Heart right ventricle (tissue), 16 donors: ENCODE measurements around the gene ADARB1. TPM values are rescaled to one million over a fixed set of nuclear protein-coding genes. Genes with fewer than 3 reads are reported as not detected.
"Not testable (repeated sequence)": the region's sequence is repeated elsewhere in the genome, so short reads cannot be mapped to it uniquely, and the experiment has no call there.

ENCODE experiments used
- ATAC-seq, 8 donors: fragments of 200-7000 bp; cut with Tn5 transposase; one replicate each; pipeline ENCODE4 v1.9.1; 2020; ENCODE audit warnings: mild to moderate bottlenecking in 8 of 8, moderate library complexity in 8 of 8, moderate number of reproducible peaks in 1 of 8
- DNase-seq, 2 donors: peaks; one replicate each; pipeline ENCODE4 v3.0.0-alpha.2; 2020
- H3K27ac ChIP-seq, 10 donors: fragments of 200-600 bp; sonication (generic) in 2 of 10; one replicate each; pipeline versions ENCODE4 v1.5.0 to v1.8.0; 2020 to 2022; ENCODE audit warnings: mild to moderate bottlenecking in 3 of 10
- H3K27me3 ChIP-seq, 7 donors: fragments of 200-600 bp; one replicate each; pipeline ENCODE4 v1.8.0; 2021 to 2022; ENCODE audit warnings: mild to moderate bottlenecking in 2 of 7
- H3K36me3 ChIP-seq, 9 donors: fragments of 200-600 bp; sonication (generic) in 1 of 9; one replicate each; pipeline versions ENCODE4 v1.5.0 to v1.8.0; 2020 to 2022; ENCODE audit warnings: mild to moderate bottlenecking in 2 of 9
- H3K4me1 ChIP-seq, 9 donors: fragments of 200-600 bp; sonication (generic) in 1 of 9; one replicate each; pipeline versions ENCODE4 v1.5.0 to v1.8.0; 2020 to 2022; ENCODE audit warnings: mild to moderate bottlenecking in 4 of 9
- H3K4me3 ChIP-seq, 10 donors: fragments of 200-600 bp; sonication (generic) in 2 of 10; one replicate each; pipeline versions ENCODE4 v1.5.0 to v1.8.0; 2020 to 2022; ENCODE audit warnings: mild to moderate bottlenecking in 7 of 10, moderate library complexity in 2 of 10
- H3K9me3 ChIP-seq, 11 donors: fragments of 200-600 bp in 10 of 11; sonication (generic) in 2 of 11; one replicate each; pipeline versions ENCODE4 v1.5.0 to v1.8.0; 2013 to 2022; ENCODE audit warnings: mild to moderate bottlenecking in 2 of 11, control low read depth in 1 of 11, moderate library complexity in 1 of 11
- WGBS, 2 donors: extraction: QIAGEN DNeasy Blood & Tissue Kit; methylation state at CpG; one replicate each; pipeline ENCODE4 v1.1.7; 2013; ENCODE audit warnings: inconsistent platforms in 1 of 2; 5-methylcytosine and 5-hydroxymethylcytosine counted together
- intact Hi-C, 10 donors: fragments of 100-400 bp; cut with DNase I; formaldehyde crosslinking; loops; one replicate each; pipeline versions ENCODE4 v1.11.1 to v1.14.2; 2022
- polyA plus RNA-seq, 2 donors: library from polyadenylated mRNA; stranded (reverse); fragments of 200-250 nt; gene quantifications; one replicate each; pipeline ENCODE4 v1.2.3, GENCODE V29; 2013
- total RNA-seq, 10 donors: library from RNA; stranded (reverse); fragmentation: NEBNext Ultra II Directional in 3 of 10; extraction: Animal tissue kit (Norgen Biotek cat#: 25700) in 3 of 10; gene quantifications; one replicate each; pipeline versions ENCODE4 v1.2.1 to v1.2.4, GENCODE V29; 2021 to 2023
- TF ChIP-seq, protein P1 (sequence below), 9 donors: fragments of 200-600 bp; sonication (generic) in 2 of 9; IDR thresholded peaks; one replicate each; pipeline versions ENCODE4 v1.5.0 to v1.8.0; 2021 to 2022; ENCODE audit warnings: antibody characterized with exemption in 9 of 9, mild to moderate bottlenecking in 5 of 9, moderate library complexity in 1 of 9
- donor health status: Arrhythmogenic right ventricular cardiomyopathy.
- donor health status: ischemic (EF 13 %, LVEDD 7.1; RV severe dilation, severe dysfunction).
- donor health status: healthy with polysubstance abuse.
- donor health status: DM: no; HTN: yes; CAD: no.
- donor health status: DM: no; HTN: no; CAD: no.
- donor health status: ischemic (EF 25% LVEDD 6.9; RV normal size, moderate dysfunction).
- donor health status: ischemic (EF 25% LVEDD 5.7; RV mildly dilated, moderate dysfunction).
- donor health status: healthy.
- donor health status: DM: yes; HTN: yes; CAD: no.
- donor health status: Ischemic cardiomyopathy.
- donor health status: ischemic (EF 35%, LVEDD 5.7; RV mildly dilated, moderate dysfunction).
- donor health status: nonischemic (EF 11% LVEDD 7.7; RV severe dilation, severe dysfunction).
- donor health status: DM: yes; HTN: yes; CAD: no.
- donor health status: PGD.
- donor health status: ischemic (EF 29% LVEDD 5.4; RV normal size, mild dysfunction).
- donor health status: nonischemic (EF 23%, LVEDD 6.1; RV moderate dilation, normal function).

ADARB1 gene
- total and polyA plus RNA-seq, 12 donors: 7.4 to 21.2 (median 13.5) TPM

DNA sequence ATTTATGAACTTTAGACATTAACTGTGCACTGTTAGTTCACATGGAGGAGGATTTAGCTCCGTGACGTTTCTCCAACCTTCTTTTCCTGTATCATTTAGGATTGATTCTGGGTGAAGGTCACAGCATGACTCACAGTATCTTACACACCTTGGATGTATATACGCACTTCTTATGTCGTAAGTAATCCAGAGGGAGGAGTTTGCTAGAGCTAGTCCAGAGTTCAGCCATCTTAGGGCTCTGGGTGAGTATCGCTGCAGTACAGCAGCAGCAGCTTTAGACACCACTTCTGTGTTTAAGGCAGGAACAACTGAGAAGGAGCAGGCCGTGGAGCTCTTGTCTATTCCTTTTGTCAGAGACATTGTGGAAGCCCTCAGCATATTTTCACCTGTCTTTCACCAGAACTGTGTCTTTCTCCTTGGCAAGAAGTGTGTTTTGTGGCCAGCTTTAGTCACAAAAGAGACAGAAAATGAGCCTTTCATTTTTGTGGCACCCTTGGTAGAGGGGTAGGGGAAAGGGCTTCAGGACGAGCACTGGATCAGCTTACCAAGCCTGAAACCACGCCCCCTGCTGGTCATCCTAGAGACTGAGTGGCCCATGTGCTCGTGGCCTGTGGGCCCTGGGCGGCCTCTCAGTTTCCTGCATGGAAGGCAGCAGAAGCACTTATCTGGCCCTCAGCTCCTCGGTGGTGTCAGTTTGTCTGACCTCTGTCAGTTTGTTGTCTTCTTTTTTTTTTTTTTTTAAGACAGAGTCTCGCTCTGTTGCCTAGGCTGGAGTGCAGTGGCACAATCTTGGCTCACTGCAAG lies 64.0 kb downstream of the ADARB1 start:
- H3K27ac ChIP-seq: no peak overlapping the region
- TF ChIP-seq, protein P1, sequence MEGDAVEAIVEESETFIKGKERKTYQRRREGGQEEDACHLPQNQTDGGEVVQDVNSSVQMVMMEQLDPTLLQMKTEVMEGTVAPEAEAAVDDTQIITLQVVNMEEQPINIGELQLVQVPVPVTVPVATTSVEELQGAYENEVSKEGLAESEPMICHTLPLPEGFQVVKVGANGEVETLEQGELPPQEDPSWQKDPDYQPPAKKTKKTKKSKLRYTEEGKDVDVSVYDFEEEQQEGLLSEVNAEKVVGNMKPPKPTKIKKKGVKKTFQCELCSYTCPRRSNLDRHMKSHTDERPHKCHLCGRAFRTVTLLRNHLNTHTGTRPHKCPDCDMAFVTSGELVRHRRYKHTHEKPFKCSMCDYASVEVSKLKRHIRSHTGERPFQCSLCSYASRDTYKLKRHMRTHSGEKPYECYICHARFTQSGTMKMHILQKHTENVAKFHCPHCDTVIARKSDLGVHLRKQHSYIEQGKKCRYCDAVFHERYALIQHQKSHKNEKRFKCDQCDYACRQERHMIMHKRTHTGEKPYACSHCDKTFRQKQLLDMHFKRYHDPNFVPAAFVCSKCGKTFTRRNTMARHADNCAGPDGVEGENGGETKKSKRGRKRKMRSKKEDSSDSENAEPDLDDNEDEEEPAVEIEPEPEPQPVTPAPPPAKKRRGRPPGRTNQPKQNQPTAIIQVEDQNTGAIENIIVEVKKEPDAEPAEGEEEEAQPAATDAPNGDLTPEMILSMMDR (IDR thresholded peaks at IDR 0.05): peak; percentile 58 to 82 (median 76)
- intact Hi-C loops: loop anchor here in 6 of 10 donors (2.0 to 10.0 kb wide), 7 partner anchors 66 to 334 kb away; partner anchors contain the start of genes PTTG1IP (in 2 of the 6), ADARB1 (in 1 of the 6), SUMO3 (in 1 of the 6) and UBE2G2 (in 1 of the 6)

DNA sequence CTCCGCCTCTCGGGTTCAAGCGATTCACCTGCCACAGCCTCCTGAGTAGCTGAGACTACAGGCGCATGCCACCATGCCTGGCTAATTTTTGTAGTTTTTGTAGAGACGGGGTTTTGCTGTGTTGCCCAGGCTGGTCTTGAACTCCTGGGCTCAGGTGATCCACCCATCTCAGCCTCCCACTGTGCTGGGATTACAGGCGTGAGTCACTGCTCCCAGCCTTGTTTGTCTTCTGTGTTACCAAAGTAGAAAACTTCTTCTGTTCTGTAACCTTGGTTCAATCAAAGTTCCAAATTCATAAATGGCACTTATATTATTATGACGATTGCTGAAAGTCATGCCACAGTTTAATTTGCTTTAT lies 64.6 kb downstream of the ADARB1 start:
- intact Hi-C loops: loop anchor here in 6 of 10 donors (2.0 to 10.0 kb wide), 7 partner anchors 67 to 334 kb away; partner anchors contain the start of genes PTTG1IP (in 2 of the 6), ADARB1 (in 1 of the 6), SUMO3 (in 1 of the 6) and UBE2G2 (in 1 of the 6)
- 96 to 97% methylated on average over 7 of the region's 7 CpGs for WGBS, 2 donors
- H3K4me3 ChIP-seq, ATAC-seq, DNase-seq, H3K9me3 ChIP-seq, H3K27ac ChIP-seq, H3K27me3 ChIP-seq: not testable (repeated sequence)
- Histone ChIP-seq H3K4me1 (peaks cover 0 to 40% (median 20%) of the 10 kb centered on the region in 9 donors), H3K36me3 (peaks cover 0 to 10% (median 0%) of the 10 kb centered on the region in 9 donors)

More for the DNA sequence above, 64.0 kb downstream of the ADARB1 start:
- no peak overlapping the region for H3K4me3 ChIP-seq
- H3K36me3 ChIP-seq: peaks cover 0 to 10% (median 0%) of the 10 kb centered on the region in 9 donors
- H3K9me3 ChIP-seq: no peaks in the 10 kb centered on the region
- WGBS, 2 donors: 59 to 62% methylated on average over 12 of the region's 12 CpGs
- peak; percentile 59 to 61 for DNase-seq
- H3K4me1 ChIP-seq: peaks cover 0 to 41% (median 20%) of the 10 kb centered on the region in 9 donors
- no peaks in the 10 kb centered on the region for H3K27me3 ChIP-seq
- ATAC-seq: peak; percentile 22 to 63 (median 42)

DNA sequence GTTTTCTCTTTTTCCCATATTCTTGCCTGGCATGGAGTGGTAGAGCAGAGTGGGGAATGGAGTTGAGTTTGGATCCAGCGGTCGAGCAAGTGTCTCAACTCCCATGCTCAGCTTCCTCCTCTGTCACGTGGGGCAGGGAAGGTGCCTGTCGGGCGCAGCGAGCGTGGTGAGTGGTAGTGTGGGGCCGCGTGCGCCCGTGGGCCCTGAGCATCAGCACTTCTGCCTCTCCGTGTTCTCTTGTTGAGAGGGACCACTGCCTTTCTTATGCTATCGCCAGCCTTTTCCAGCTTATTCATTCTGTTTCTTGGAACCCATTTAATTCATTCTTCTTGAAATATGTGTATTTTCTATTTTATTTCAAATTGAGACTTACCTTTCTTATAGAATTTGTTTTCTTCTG lies 65.1 kb downstream of the ADARB1 start:
- ATAC-seq: no peak
- H3K36me3 ChIP-seq: peaks cover 0 to 11% (median 0%) of the 10 kb centered on the region in 9 donors
- H3K9me3 ChIP-seq: no peaks in the 10 kb centered on the region
- TF ChIP-seq, protein P1 (IDR thresholded peaks at IDR 0.05): no peak
- H3K27ac ChIP-seq: no peak overlapping the region
- WGBS, 2 donors: 93 to 96% methylated on average over 13 of the region's 13 CpGs
- no peak for DNase-seq
- intact Hi-C loops: loop anchor here in 6 of 10 donors (2.0 to 10.0 kb wide), 7 partner anchors 67 to 335 kb away; partner anchors contain the start of genes PTTG1IP (in 2 of the 6), ADARB1 (in 1 of the 6), SUMO3 (in 1 of the 6) and UBE2G2 (in 1 of the 6)
- H3K4me3 ChIP-seq: no peak overlapping the region
- peaks cover 0 to 40% (median 20%) of the 10 kb centered on the region in 9 donors for H3K4me1 ChIP-seq
- no peaks in the 10 kb centered on the region for H3K27me3 ChIP-seq

DNA sequence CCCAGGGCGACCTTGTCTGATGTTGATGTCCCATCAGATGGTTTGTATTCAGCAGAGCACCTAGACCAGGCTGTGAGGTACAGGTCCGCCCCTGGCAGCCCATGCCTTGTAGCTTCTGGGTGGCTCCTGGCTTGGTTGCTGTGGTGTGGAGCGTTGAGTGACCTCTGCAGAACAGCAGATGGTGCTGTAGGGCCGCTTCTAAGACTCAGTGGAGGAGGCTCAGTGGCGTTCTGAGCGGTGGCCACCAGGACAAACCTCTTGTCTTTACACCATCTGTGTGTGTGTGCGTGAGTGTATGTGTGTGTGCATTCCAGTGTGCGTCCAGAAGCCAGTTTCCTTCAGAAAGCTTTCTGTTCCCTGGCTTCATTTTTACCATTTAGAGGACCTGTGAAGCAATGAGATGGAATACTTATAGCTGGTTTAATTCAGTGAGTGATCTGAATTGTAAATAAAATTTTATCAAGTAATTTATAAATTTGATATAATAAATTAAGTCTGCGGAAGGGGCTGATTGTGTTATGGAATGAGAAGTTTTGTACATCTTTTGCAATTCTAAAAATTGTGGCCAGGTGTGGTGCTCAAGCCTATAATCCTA lies 66.1 kb downstream of the ADARB1 start:
- intact Hi-C loops: loop anchor here in 8 of 10 donors (1.0 to 10.0 kb wide), 7 partner anchors 134 to 682 kb away; partner anchors contain the start of gene POFUT2 (in 2 of the 8)
- DNase-seq (peak; percentile 57 to 70), ATAC-seq (peak; percentile 77 to 88 (median 86))
- Histone ChIP-seq H3K36me3 (peaks cover 0 to 19% (median 0%) of the 10 kb centered on the region in 9 donors), H3K27ac (no peak overlapping the region), H3K27me3 (no peaks in the 10 kb centered on the region), H3K4me3 (no peak overlapping the region), H3K9me3 (no peaks in the 10 kb centered on the region), H3K4me1 (peaks cover 0 to 30% (median 14%) of the 10 kb centered on the region in 9 donors)
- TF ChIP-seq, protein P1 (IDR thresholded peaks at IDR 0.05): peak; percentile 38 to 86 (median 77)
- 33 to 35% methylated on average over 9 of the region's 9 CpGs for WGBS, 2 donors

DNA sequence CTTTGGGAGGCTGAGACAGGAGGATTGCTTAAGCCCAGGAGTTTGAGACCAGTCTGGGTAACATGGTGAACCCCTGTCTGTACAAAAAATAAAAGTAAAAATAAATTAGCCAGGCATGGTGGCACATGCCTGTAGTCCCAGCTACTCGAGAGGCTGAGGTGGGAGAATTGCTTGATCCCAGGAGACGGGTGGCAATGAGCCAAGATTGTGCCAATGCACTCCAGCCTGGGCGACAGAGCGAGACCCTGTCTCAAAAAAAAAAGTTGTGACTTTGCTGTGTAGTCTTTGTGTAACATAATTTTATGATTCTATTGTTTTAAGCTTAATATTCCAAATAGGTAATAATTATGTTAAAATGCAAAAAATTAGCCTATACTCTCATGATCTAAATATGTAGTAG lies 66.6 kb downstream of the ADARB1 start:
- intact Hi-C loops: loop anchor here in 8 of 10 donors (1.0 to 10.0 kb wide), 7 partner anchors 134 to 681 kb away; partner anchors contain the start of gene POFUT2 (in 2 of the 8)
- 87 to 91% methylated on average over 4 of the region's 4 CpGs for WGBS, 2 donors
- H3K9me3 ChIP-seq, H3K27ac ChIP-seq, ATAC-seq, H3K4me3 ChIP-seq, DNase-seq, H3K27me3 ChIP-seq: not testable (repeated sequence)
- H3K36me3 ChIP-seq: peaks cover 0 to 24% (median 0%) of the 10 kb centered on the region in 9 donors
- H3K4me1 ChIP-seq: peaks cover 0 to 31% (median 12%) of the 10 kb centered on the region in 9 donors
